DMS79 (cell line): Measurements from ENCODE around the gene UBE2O.

Experiments
- DNase-seq: peaks from one replicate; lab custom pipeline; 2025; lab: John Stamatoyannopoulos, UW

Gene UBE2O

GRCh38 chr17:76485569-76485968 is 32.6 kb upstream of the UBE2O start:
- no peak for DNase-seq

- no peak for DNase-seq
These were observed 31.3 kb upstream of the UBE2O start for GRCh38 chr17:76484228-76484725.

DNA sequence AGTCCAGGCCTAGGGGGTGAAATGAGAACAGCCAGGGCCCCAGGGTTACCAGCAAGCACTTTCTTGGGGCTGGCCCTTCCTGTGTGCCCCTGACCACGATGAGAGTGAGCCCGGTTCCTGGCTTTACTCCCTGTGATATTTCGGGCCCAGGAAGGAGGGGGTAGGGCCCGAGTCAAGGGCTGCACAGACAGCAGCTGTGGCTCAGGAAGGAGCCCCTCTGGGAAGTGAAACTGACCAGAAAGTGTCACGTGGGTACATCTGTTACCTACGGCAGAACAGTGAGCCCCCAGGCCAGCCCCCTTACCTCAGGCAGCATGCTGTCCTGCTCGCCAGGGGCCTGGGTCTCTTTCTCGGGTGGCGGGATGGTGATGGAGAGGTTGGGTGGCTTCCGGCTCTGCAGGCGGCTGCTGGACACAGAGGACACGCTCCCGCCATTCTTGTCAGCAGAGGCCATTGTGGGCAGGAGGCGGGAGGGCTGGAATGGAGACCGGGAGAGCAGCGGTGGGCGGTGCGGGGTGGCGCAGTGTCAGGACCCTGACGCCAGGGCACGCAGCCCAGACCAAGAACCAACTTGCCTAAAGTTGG is 28.2 kb upstream of the UBE2O start:
- no peak for DNase-seq

- DNase-seq = no peak
These were observed 27.7 kb upstream of the UBE2O start for GRCh38 chr17:76480632-76481031.

DNA sequence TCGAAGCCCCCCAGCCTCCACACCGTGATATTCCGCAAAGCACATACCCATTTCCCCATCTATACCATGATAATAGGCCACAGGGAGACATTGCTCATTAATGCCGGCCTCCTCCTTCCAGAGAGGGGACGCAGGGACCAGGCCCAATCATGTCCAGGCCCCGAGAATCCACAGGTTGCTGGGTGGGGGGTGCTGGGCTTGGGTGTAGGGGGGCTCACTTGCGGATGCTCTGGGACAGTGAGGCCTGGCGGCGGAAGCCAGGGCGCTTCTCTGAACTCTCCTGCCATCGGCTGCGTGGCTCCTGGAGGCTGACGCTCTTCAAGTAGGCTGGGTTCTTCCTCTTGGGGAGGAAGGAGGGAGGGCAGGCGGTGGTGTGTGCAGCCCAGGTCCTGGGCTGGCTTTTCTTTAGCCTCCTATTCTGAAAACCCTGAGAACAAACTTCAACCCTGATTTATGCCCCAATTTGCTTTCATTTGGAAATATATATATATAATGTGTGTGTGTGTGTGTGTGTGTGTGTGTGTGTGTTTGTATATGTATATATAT is 26.6 kb upstream of the UBE2O start:
- DNase-seq = no peak

DNA sequence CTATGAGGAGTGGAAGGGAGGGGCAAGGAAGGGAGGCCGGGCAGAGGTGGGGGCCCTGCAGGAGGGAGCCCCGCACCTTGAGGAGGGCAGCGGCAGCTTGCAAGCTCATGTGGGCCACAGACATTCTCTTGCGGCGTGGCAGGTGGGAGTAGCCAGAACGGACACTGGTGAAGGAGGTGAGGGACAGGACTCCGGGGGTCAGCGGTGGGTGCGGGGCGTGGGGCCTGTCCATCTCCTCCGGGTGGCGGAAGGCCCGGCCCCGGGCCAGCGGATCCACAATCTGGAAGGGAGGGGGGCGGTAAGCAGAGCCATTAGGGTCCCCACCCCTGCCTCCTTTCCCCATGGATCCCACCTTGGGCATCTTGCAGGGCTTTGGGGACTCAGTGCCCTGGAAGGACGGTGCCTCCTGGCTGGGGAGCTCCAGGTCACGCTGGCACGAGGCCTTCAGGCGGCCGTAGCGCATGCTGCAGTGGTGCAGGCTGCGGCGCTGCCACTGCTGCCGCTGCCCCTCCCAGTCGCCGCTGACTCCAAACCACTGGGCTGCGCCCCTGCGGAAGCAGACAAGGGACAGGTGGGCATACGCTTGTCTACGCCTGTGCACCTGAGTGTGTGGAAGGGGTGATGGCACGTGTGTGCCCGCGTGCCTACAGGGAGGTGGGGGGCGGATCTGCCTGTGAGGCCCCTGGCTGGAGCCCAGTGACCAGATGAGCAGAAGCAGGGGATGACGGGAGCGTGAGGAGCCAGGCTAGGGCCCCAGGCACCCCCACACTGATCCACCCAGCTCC is 26.0 kb upstream of the UBE2O start:
- no peak for DNase-seq

GRCh38 chr17:76478097-76478496 is 25.1 kb upstream of the UBE2O start:
- no peak for DNase-seq

DNA sequence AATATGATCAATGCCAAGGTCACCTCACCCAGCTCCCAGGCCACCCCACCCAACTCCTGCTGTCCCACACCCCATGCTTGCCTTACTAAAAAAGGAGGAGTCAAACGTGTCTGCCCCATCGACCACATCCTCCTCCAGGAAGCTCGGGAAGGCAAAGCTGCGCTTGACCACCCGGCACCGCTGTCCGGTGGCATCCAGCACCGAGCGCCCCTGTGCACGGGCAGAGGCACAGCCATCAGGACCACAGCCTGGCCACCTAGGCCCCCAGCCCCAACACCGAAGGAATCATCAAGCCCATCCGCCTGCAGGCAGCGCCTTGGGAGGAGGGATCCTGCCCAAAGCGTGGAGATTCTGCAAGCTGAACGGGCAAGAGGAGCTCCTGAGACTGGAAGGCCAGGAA is 24.6 kb upstream of the UBE2O start:
- no peak for DNase-seq

- DNase-seq = no peak
These were observed 23.8 kb upstream of the UBE2O start for GRCh38 chr17:76476736-76477135.

DNA sequence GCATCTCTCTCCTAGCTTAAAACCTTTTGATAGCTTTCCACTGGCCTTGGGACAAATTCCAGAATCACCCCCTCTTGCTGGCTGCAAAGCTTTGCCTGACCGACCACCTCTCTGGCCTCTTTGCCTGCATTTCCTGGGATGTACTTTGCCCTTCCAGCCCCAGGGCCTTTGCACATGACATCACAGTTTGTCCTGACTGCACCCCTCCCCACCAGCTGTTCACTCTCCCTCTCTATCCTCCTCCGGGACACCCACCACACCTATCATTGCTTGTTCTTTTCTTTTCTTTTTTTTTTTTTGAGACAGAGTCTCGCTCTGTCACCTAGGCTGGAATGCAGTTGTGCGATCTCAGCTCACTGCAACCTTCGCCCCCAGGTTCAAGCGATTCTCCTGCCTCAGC is 22.4 kb upstream of the UBE2O start:
- DNase-seq = no peak

DNA sequence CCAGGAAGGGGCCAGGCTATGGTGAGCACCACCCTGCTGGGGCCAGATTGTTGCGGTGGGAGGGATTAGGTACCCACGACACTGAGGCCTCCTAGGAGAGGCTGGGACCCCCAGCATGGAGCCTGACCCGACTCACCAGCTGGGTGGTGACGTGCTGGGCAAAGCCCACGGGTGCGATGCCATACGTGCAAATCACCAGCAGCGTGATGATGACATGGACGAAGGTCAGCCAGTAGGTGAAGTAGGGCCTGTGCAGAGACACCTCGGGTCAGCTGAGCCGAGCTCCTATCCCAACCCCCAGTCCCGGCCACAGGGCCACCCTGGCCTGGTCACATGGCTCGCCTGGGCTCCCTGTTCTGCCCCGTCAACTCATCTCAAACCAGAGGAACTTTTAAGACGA is 21.9 kb upstream of the UBE2O start:
- no peak for DNase-seq

- no peak for DNase-seq
These were observed 21.3 kb upstream of the UBE2O start for GRCh38 chr17:76474238-76474637.

GRCh38 chr17:76473541-76473985 is 20.6 kb upstream of the UBE2O start:
- no peak for DNase-seq

GRCh38 chr17:76472726-76473125 is 19.8 kb upstream of the UBE2O start:
- no peak for DNase-seq

- DNase-seq = no peak
These were observed 19.3 kb upstream of the UBE2O start for GRCh38 chr17:76472258-76472645.

DNA sequence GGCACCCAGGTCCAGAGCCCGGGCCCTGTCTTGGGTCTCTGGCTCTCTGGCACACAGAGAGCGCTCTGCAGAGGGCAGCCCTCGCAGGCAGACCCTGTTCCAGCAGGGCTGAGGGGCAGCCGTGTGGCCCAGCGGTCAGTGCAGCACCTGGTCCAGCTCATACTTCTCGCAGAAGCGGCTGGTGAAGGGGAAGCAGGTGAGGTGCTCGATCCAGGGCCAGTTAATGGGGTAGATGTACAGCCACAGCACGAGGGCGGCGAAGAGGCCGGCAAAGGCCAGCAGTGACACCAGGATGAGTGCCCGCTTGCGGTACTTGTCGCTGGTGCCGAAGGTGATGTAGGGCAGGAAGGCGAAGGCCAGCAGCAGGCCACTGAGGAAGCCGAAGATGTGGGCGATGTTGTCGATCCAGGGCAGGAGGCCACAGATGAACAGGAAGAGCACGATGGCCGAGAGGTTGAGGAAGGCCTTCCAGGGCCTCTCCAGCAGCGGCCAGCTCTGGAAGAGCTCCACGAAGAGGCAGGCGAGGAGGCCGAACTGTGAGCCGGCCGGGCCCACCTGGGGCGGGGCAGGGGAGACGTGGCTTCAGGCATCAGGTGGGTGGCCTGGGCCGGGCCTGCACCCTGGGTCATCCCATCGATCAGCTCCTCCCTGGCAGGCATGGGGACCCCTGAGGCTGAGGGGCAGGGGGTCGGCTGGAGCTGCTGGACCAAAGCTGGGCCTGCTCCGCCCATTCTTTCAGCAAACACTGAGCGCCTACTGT is 18.7 kb upstream of the UBE2O start:
- DNase-seq = no peak

GRCh38 chr17:76469991-76470739 is 17.2 kb upstream of the UBE2O start:
- DNase-seq = no peak

GRCh38 chr17:76469076-76469990 is 16.4 kb upstream of the UBE2O start:
- no peak for DNase-seq

DNA sequence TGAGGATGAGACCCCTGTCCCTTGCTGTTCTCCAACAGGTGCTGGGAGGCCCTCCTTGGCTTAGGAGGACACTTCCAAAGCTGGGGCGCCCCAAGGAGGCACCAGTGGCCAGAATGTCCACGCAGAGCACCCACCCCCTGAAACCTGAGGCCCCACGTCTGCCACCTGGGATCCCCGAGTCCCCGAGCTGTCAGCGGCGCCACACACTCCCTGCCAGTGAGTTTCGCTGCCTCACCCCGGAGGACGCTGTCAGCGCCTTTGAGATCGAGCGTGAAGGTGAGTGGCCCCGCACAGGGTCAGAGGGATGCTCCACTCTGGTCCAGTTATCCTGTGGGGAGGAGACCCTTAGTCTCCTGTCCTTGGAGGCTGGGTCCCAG is 15.7 kb upstream of the UBE2O start:
- DNase-seq = no peak

DNA sequence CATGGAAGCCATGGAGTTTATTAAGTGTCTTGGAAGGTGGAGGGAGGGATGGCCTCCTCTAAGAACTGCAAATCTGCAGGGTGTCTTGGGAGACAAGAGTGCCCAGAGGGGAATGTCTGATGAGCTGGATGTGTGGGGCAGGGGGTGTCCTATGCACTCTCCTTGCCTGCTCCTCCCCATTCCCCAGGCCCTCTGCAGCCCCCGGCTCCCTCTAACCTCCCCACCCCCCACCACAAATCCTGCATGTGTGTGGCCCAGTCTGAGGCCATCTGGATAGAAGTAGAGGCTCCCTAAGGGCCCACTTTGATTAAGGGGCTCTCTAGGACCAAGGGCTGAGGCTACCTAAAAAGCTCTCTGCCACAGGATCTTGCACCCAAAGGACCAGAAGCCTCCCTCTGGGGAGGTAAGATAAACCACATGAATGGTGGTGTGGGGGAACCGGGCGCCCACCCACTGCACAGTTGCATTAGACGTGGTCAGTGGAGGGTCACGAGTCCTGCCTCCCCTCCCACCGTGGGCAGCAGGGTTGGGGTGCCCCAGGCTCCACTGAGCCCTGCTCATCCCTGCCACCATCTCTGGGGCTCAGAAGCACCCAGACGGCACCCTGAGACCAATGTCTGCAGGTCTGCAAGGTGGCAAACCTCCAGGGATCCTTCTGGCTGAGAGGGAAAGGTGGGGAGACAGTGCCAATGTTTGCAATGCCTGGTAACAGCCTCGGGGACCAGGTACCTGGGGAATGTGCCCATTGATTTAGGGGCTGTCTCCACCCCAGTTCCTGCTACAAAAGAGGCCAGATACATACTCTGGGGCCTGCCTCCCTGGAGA is 15.1 kb upstream of the UBE2O start:
- no peak for DNase-seq
